Cortex of kidney (tissue), 1 donor: ENCODE data around the gene STARD7.

Experiments used
- DNase-seq: peaks from one replicate; lab custom pipeline; 2025; lab: John Stamatoyannopoulos, UW

Gene STARD7

GRCh38 chr2:96135621-96136020 lies 73.0 kb downstream of the STARD7 start:
- DNase-seq: no peak

- no peak for DNase-seq
These were observed 73.5 kb downstream of the STARD7 start for GRCh38 chr2:96135171-96135570.
